OCI-LY3 (cell line): ENCODE measurements around the gene ZNF555.
"Not testable (repeated sequence)": the region's sequence is repeated elsewhere in the genome, so short reads cannot be mapped to it uniquely, and the experiment has no call there.

Experiments
- H2AFZ ChIP-seq: fragments of 200-600, 300-600 bp; shearing (Covaris generic); 2 replicates; pipeline ENCODE4 v1.6.0; 2014; ENCODE audit warnings: antibody characterized with exemption, low read depth, low read length
- H3K27ac ChIP-seq: fragments of 200-600, 300-600 bp; sonication (generic); 2 replicates; pipeline ENCODE4 v1.5.1; 2014; ENCODE audit warnings: mild to moderate bottlenecking, low read length, moderate library complexity, mixed read lengths
- H3K27me3 ChIP-seq: fragments of 200-600, 300-600 bp; sonication (generic); 2 replicates; pipeline ENCODE4 v1.6.1; 2014; ENCODE audit warnings: low read depth, low read length, mixed read lengths
- H3K36me3 ChIP-seq: fragments of 200-600, 300-600 bp; sonication (generic); replicated peaks from 2 replicates; pipeline ENCODE3; 2014; ENCODE audit warnings: low read depth, low read length, mixed read lengths
- H3K4me1 ChIP-seq: fragments of 300-600, 200-600 bp; sonication (generic); 2 replicates; pipeline ENCODE4 v1.6.1; 2014; ENCODE audit warnings: low read length, mixed read lengths
- H3K4me2 ChIP-seq: fragments of 200-600, 300-600 bp; sonication (generic); 2 replicates; pipeline ENCODE4 v1.6.1; 2014; ENCODE audit warnings: low read length, mixed read lengths
- H3K4me3 ChIP-seq: fragments of 300-600, 200-600 bp; sonication (generic); 2 replicates; pipeline ENCODE4 v1.5.1; 2014; ENCODE audit warnings: antibody characterized with exemption, mild to moderate bottlenecking, low read length, moderate library complexity
- H3K79me2 ChIP-seq: fragments of 300-600, 200-600 bp; shearing (Covaris generic); 2 replicates; pipeline ENCODE4 v1.6.1; 2014; ENCODE audit warnings: mild to moderate bottlenecking, low read length, mixed read lengths
- H3K9ac ChIP-seq: fragments of 300-600, 200-600 bp; shearing (Covaris generic); 2 replicates; pipeline ENCODE4 v1.6.0; 2014; ENCODE audit warnings: mild to moderate bottlenecking, low read length, moderate library complexity
- H3K9me3 ChIP-seq: fragments of 200-600, 300-600 bp; shearing (Covaris generic); 2 replicates; pipeline ENCODE4 v1.6.1; 2014; ENCODE audit warnings: low read length, mixed read lengths; ENCODE audit not compliant: insufficient read depth
- H4K20me1 ChIP-seq: fragments of 200-600, 300-600 bp; sonication (generic); 2 replicates; pipeline ENCODE4 v1.6.1; 2016; ENCODE audit warnings: low read length, mixed read lengths; ENCODE audit not compliant: insufficient read depth
- CTCF ChIP-seq: fragments of 200-600, 300-600 bp; sonication (generic); IDR thresholded peaks from 2 replicates; pipeline ENCODE4 v1.5.1; 2014; ENCODE audit warnings: antibody characterized with exemption, low read length, low read depth
- EZH2phosphoT487 ChIP-seq: fragments of 200-600 bp; shearing (Covaris generic); IDR thresholded peaks from 2 replicates; pipeline ENCODE4 v1.6.1; 2018; ENCODE audit warnings: antibody characterized with exemption, mixed run types, low read depth

ZNF555 gene

GRCh38 chr19:2815923-2816322, 25.4 kb upstream of the ZNF555 start:
- no peaks in the 10 kb centered on the region for H4K20me1 ChIP-seq
- peaks cover 4% of the 10 kb centered on the region for H3K79me2 ChIP-seq
- no peak overlapping the region for H3K9ac ChIP-seq
- H3K4me3 ChIP-seq: no peak overlapping the region
- H3K27me3 ChIP-seq: no peaks in the 10 kb centered on the region
- H3K9me3 ChIP-seq: no peaks in the 10 kb centered on the region
- no peak overlapping the region for H3K4me2 ChIP-seq
- peaks cover 57% of the 10 kb centered on the region for H3K36me3 ChIP-seq
- no peak for TF ChIP-seq CTCF
- no peak for TF ChIP-seq EZH2phosphoT487
- peaks cover 3% of the 10 kb centered on the region; the same call in 1 of the 2 replicates for H3K4me1 ChIP-seq
- no peak overlapping the region for H2AFZ ChIP-seq
- H3K27ac ChIP-seq: no peak overlapping the region

DNA sequence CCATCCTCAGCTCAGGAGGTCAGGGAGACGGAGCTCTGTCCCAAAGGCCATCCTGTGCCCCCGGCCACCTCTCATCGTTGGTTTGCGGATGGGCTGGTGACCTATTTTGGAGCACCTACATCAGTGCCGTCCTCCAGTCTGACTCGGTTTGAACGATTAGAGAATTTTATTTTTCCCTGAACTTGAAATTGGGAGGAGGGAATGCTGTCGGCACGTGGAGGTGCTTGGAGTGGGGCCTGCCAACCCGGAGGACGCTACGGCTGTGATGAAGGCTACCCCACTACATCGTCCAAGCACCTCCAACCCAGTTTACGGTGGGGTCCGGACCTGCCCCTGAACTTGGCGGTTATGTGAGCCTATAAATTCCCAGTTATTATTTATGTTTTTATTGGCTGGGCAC, 24.6 kb upstream of the ZNF555 start:
- Histone ChIP-seq H3K79me2 (peaks cover 4% of the 10 kb centered on the region), H2AFZ (no peak overlapping the region), H3K4me3 (no peak overlapping the region), H3K4me1 (peaks cover 3% of the 10 kb centered on the region; the same call in 1 of the 2 replicates), H3K9ac (no peak overlapping the region), H3K4me2 (no peak overlapping the region), H4K20me1 (no peaks in the 10 kb centered on the region), H3K36me3 (peaks cover 50% of the 10 kb centered on the region), H3K27me3 (no peaks in the 10 kb centered on the region), H3K9me3 (no peaks in the 10 kb centered on the region), H3K27ac (no peak overlapping the region)
- TF ChIP-seq CTCF (no peak), EZH2phosphoT487 (no peak)

GRCh38 chr19:2817237-2817829, 23.9 kb upstream of the ZNF555 start:
- not testable (repeated sequence) for H3K27me3 ChIP-seq, H3K9me3 ChIP-seq, H3K9ac ChIP-seq, H3K27ac ChIP-seq, H2AFZ ChIP-seq, H3K4me3 ChIP-seq, H3K4me1 ChIP-seq, H3K79me2 ChIP-seq, H3K4me2 ChIP-seq, H4K20me1 ChIP-seq
- H3K36me3 ChIP-seq: peaks cover 45% of the 10 kb centered on the region

DNA sequence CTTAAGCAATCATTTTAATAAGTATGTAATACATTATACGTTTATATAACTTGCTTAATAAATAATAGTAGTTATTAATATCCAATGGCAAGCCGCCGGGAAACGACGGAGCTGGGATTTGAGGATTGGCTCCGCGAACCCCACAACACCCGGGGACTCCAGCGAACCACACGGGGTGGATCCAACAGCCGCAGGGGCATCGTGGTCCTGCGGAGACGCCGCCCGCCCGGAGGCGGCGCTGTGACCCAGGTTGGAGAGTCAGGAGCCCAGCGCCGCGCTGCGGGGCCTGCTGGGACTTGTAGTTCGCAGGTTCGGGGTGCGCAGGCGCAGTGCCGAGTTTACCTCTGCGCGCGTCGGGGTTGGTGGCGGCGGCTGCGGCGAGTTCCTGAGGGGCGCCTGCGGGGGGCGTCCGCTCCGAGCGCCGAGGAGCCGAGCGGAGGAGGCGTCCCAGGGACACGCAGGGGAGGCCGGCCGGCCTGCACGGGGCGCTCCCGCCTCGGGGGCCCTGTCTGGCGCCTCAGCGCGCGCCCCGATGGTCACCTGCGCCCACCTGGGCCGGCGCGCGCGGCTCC, 21.6 kb upstream of the ZNF555 start, which contains the start of gene ZNF554:
Gene ZNF554, plus strand, starts transcription at position 329 of the 572 bp plus-strand sequence. Its CDS starts 204 bp downstream, at position 533.
- peak within 1 kb of the TSS; percentile 99 for H3K4me2 ChIP-seq
- H3K79me2 ChIP-seq: peaks cover 4% of the 10 kb centered on the region
- peak within 1 kb of the TSS; percentile 31; the same call in 1 of the 2 replicates for H3K27ac ChIP-seq
- TF ChIP-seq EZH2phosphoT487 (no peak), CTCF (peak; percentile 85)
- peak within 1 kb of the TSS; percentile 70 for H3K9ac ChIP-seq
- peaks cover 25% of the 10 kb centered on the region for H3K36me3 ChIP-seq
- H3K27me3 ChIP-seq: no peaks in the 10 kb centered on the region
- H3K4me1 ChIP-seq: peaks cover 3% of the 10 kb centered on the region; the same call in 1 of the 2 replicates
- no peaks in the 10 kb centered on the region for H4K20me1 ChIP-seq
- peak within 1 kb of the TSS; percentile 40 for H2AFZ ChIP-seq
- no peaks in the 10 kb centered on the region for H3K9me3 ChIP-seq
- peak within 1 kb of the TSS; percentile 88 for H3K4me3 ChIP-seq
